H1 (cell line): ENCODE measurements around the gene SMIM28. TPM values are rescaled to one million over a fixed set of nuclear protein-coding genes. Genes with fewer than 3 reads are reported as not detected.

ENCODE experiments used
- CTCF ChIA-PET: fragments of 300-600 bp; sonication (Branson Sonifier 250); formaldehyde crosslinking; loops from one replicate; lab custom pipeline; 2021; ENCODE audit not compliant: partially characterized antibody; lab: Charles Lee
- POLR2A ChIA-PET: fragments of 300-600 bp; sonication (Branson Sonifier 250); formaldehyde crosslinking; loops from one replicate; lab custom pipeline; 2021; ENCODE audit warnings: inconsistent platforms; ENCODE audit not compliant: partially characterized antibody; lab: Charles Lee
- DNase-seq, 2 experiments: peaks; one replicate each; pipeline versions ENCODE4 v3.0.0 to v3.0.0-alpha.2; 2010 to 2022; ENCODE audit warnings: low spot score in 2 of 2, low read depth in 1 of 2, mixed read lengths in 1 of 2
- FAIRE-seq: peaks from 2 replicates; lab custom pipeline; 2011; peaks lifted over from hg19 to GRCh38; lab: Jason Lieb, UNC
- H2AFZ ChIP-seq: 2 replicates; pipeline ENCODE4 v1.8.1; 2012; ENCODE audit warnings: low read length, inconsistent platforms
- H2AK5ac ChIP-seq: 2 replicates; pipeline ENCODE4 v1.6.1; 2013; ENCODE audit warnings: low read depth, low read length
- H2BK120ac ChIP-seq: replicated peaks from 2 replicates; pipeline ENCODE3; 2013; ENCODE audit warnings: low read depth, low read length, inconsistent platforms
- H2BK12ac ChIP-seq: 2 replicates; pipeline ENCODE4 v1.6.1; 2013; ENCODE audit warnings: low read depth, low read length
- H2BK15ac ChIP-seq: 2 replicates; pipeline ENCODE4 v1.6.1; 2013; ENCODE audit warnings: low read length
- H2BK20ac ChIP-seq: 2 replicates; pipeline ENCODE4 v1.6.1; 2013; ENCODE audit warnings: low read length
- H2BK5ac ChIP-seq: 2 replicates; pipeline ENCODE4 v1.6.1; 2013; ENCODE audit warnings: low read depth, low read length
- H3K14ac ChIP-seq: 2 replicates; pipeline ENCODE4 v1.6.1; 2013; ENCODE audit warnings: inconsistent platforms; ENCODE audit not compliant: insufficient read length
- H3K18ac ChIP-seq: 2 replicates; pipeline ENCODE4 v1.6.1; 2013; ENCODE audit warnings: low read length; ENCODE audit errors: extremely low read depth
- H3K23ac ChIP-seq: 2 replicates; pipeline ENCODE4 v1.6.1; 2013; ENCODE audit warnings: inconsistent platforms; ENCODE audit not compliant: insufficient read length
- H3K23me2 ChIP-seq: 2 replicates; pipeline ENCODE4 v1.6.1; 2013; ENCODE audit warnings: low read depth, low read length
- H3K27ac ChIP-seq: 2 replicates; pipeline ENCODE4 v1.6.1; 2011; ENCODE audit warnings: low read depth, low read length, inconsistent platforms
- H3K27me3 ChIP-seq, 4 experiments: replicated peaks in 1 of 4; 1 replicate in 1 of 4; 2 replicates in 3 of 4; pipeline versions ENCODE4 v1.6.1 to v1.8.1; 2011 to 2013; ENCODE audit warnings: low read length in 3 of 4, mild to moderate bottlenecking in 3 of 4, inconsistent platforms in 2 of 4, mixed read lengths in 2 of 4, moderate library complexity in 1 of 4; ENCODE audit not compliant: control insufficient read depth in 3 of 4, insufficient read depth in 3 of 4; ENCODE audit errors: extremely low read depth in 1 of 4
- H3K36me3 ChIP-seq, 4 experiments: 2 replicates each; pipeline versions ENCODE4 v1.6.1 to v1.8.1; 2011 to 2013; ENCODE audit warnings: mild to moderate bottlenecking in 4 of 4, low read length in 3 of 4, moderate library complexity in 2 of 4, control low read depth in 1 of 4, inconsistent platforms in 1 of 4; ENCODE audit not compliant: insufficient read depth in 4 of 4, control insufficient read depth in 2 of 4
- H3K4ac ChIP-seq: replicated peaks from 2 replicates; pipeline ENCODE3; 2013; ENCODE audit warnings: low read length, low read depth, mixed read lengths, inconsistent platforms; ENCODE audit not compliant: insufficient read length
- H3K4me1 ChIP-seq, 4 experiments: replicated peaks in 1 of 4; 1 replicate in 1 of 4; 2 replicates in 3 of 4; pipeline versions ENCODE4 v1.6.1 to v1.8.1; 2011 to 2013; ENCODE audit warnings: low read length in 3 of 4, inconsistent platforms in 2 of 4, mixed read lengths in 1 of 4; ENCODE audit not compliant: insufficient read depth in 4 of 4, control insufficient read depth in 3 of 4
- H3K4me2 ChIP-seq, 2 experiments: 2 replicates each; pipeline versions ENCODE4 v1.6.1 to v1.8.1; 2011 to 2013; ENCODE audit warnings: low read depth in 2 of 2, low read length in 2 of 2, control low read depth in 1 of 2, inconsistent platforms in 1 of 2, mild to moderate bottlenecking in 1 of 2; ENCODE audit not compliant: insufficient read depth in 1 of 2
- H3K4me3 ChIP-seq, 4 experiments: fragments of 200-600, 300-600 bp in 1 of 4; sonication (generic), shearing (Covaris generic), sonication (Bioruptor Twin) in 1 of 4; 2 replicates each; pipeline versions ENCODE4 v1.5.1 to v1.8.1; 2011 to 2016; ENCODE audit warnings: low read length in 4 of 4, low read depth in 3 of 4, control low read depth in 2 of 4, inconsistent platforms in 2 of 4, mild to moderate bottlenecking in 2 of 4, mixed read lengths in 1 of 4, moderate library complexity in 1 of 4; ENCODE audit not compliant: insufficient read depth in 2 of 4; ENCODE audit errors: extremely low read depth in 1 of 4
- H3K56ac ChIP-seq: replicated peaks from 2 replicates; pipeline ENCODE3; 2013; ENCODE audit warnings: low read depth, mild to moderate bottlenecking, mixed read lengths, low read length, inconsistent platforms; ENCODE audit not compliant: insufficient read length
- H3K79me1 ChIP-seq: 2 replicates; pipeline ENCODE4 v1.6.1; 2013; ENCODE audit warnings: low read depth, low read length, control low read depth
- H3K79me2 ChIP-seq, 2 experiments: 2 replicates each; pipeline versions ENCODE4 v1.6.1 to v1.8.1; 2012 to 2013; ENCODE audit warnings: low read length in 2 of 2, mild to moderate bottlenecking in 2 of 2, inconsistent platforms in 1 of 2; ENCODE audit not compliant: insufficient read depth in 2 of 2, control insufficient read depth in 1 of 2
- H3K9ac ChIP-seq, 4 experiments: replicated peaks in 1 of 4; 1 replicate in 1 of 4; 2 replicates in 3 of 4; pipeline versions ENCODE4 v1.6.1 to v1.8.1; 2011 to 2013; ENCODE audit warnings: low read depth in 3 of 4, low read length in 3 of 4, control low read depth in 2 of 4, mild to moderate bottlenecking in 2 of 4, moderate library complexity in 2 of 4, inconsistent platforms in 1 of 4; ENCODE audit errors: extremely low read depth in 1 of 4
- H3K9me3 ChIP-seq, 2 experiments: 2 replicates each; pipeline versions ENCODE4 v1.6.1 to v1.8.1; 2012 to 2013; ENCODE audit warnings: mild to moderate bottlenecking in 2 of 2, moderate library complexity in 2 of 2, control low read depth in 1 of 2, inconsistent platforms in 1 of 2, low read depth in 1 of 2, low read length in 1 of 2, mixed read lengths in 1 of 2; ENCODE audit not compliant: insufficient read depth in 2 of 2
- H4K20me1 ChIP-seq, 2 experiments: replicated peaks in 1 of 2; 2 replicates each; pipeline versions ENCODE3 to v1.8.1; 2011 to 2013; ENCODE audit warnings: inconsistent platforms in 2 of 2, low read length in 2 of 2, mild to moderate bottlenecking in 1 of 2; ENCODE audit not compliant: insufficient read depth in 2 of 2, control insufficient read depth in 1 of 2
- H4K5ac ChIP-seq: 2 replicates; pipeline ENCODE4 v1.6.1; 2013; ENCODE audit warnings: low read length, low read depth, mixed read lengths, inconsistent platforms; ENCODE audit not compliant: insufficient read length
- H4K8ac ChIP-seq: 2 replicates; pipeline ENCODE4 v1.8.0; 2013; ENCODE audit warnings: mild to moderate bottlenecking, moderate library complexity, low read length, inconsistent platforms; ENCODE audit not compliant: insufficient read depth; ENCODE audit errors: extremely low read depth
- H4K91ac ChIP-seq: replicated peaks from 2 replicates; pipeline ENCODE3; 2013; ENCODE audit warnings: low read length, mixed read lengths, inconsistent platforms; ENCODE audit not compliant: insufficient read length
- MAFK ChIP-seq: IDR thresholded peaks from 2 replicates; pipeline ENCODE4 v1.6.1; 2012; ENCODE audit warnings: low read depth, mild to moderate bottlenecking, improper control_type of control experiment, low read length
- NRF1 ChIP-seq: IDR thresholded peaks from 2 replicates; pipeline ENCODE4 v1.6.1; 2011; ENCODE audit warnings: mild to moderate bottlenecking, low read depth, low read length, improper control_type of control experiment
- RNF2 ChIP-seq: fragments of 200-900, 300-1000 bp; sonication (generic); IDR thresholded peaks from 2 replicates; pipeline ENCODE4 v1.7.1; 2016; ENCODE audit warnings: borderline replicate concordance, low read depth, mild to moderate bottlenecking, antibody characterized with exemption, low read length; ENCODE audit not compliant: poor library complexity, severe bottlenecking; ENCODE audit errors: missing control alignments
- WGBS, 2 experiments: shearing (Covaris generic) in 1 of 2; methylation state at CpG; one replicate each; pipeline versions ENCODE4 v1.1.6 to v1.1.7; 2013 to 2015; ENCODE audit warnings: low lambda C conversion rate in 2 of 2, mixed read lengths in 2 of 2, inconsistent platforms in 1 of 2, low coverage in 1 of 2, missing lambda C conversion rate in 1 of 2; ENCODE audit not compliant: insufficient replicate concordance in 2 of 2, insufficient coverage in 1 of 2, insufficient read length in 1 of 2; ENCODE audit errors: extremely low coverage in 1 of 2, missing lambda C conversion rate in 1 of 2; 5-methylcytosine and 5-hydroxymethylcytosine counted together
- polyA plus RNA-seq, 7 experiments: library from polyadenylated mRNA; depleted of rRNA in 3 of 7; stranded (reverse) in 5 of 7; unstranded in 2 of 7; fragments of >200 nt in 5 of 7; fragments of 200-250 nt in 2 of 7; gene quantifications; 1 replicate in 5 of 7; 2 replicates in 1 of 7; 4 replicates in 1 of 7; pipeline versions ENCODE4 v1.2.1 to v1.2.3, GENCODE V29; 2011 to 2013; ENCODE audit warnings: missing spikeins in 2 of 7, mixed read lengths in 2 of 7
- total RNA-seq: library from RNA; stranded (reverse); fragmentation: NEBNext Ultra II Directional; extraction: Animal tissue kit (Norgen Biotek cat#: 25700); gene quantifications from 2 replicates; pipeline ENCODE4 v1.2.1, GENCODE V29; 2021
- TF ChIP-seq, protein P1 (sequence below): IDR thresholded peaks from 2 replicates; pipeline ENCODE4 v1.6.1; 2012; ENCODE audit warnings: low read length, inconsistent platforms

Gene SMIM28
- total and polyA plus RNA-seq, 2 of the 8 experiments (the other 6 are each of a cell fraction or from before 2014, with no cell fraction given), result not detected

GRCh38 chr6:138429761-138430160, 52.1 kb downstream of the SMIM28 start:
- Histone ChIP-seq H2BK20ac (no peak overlapping the region), H3K14ac (no peak overlapping the region), H3K9me3 (no peaks in the 10 kb centered on the region), H3K4ac (no peak overlapping the region), H3K27ac (no peak overlapping the region), H2BK15ac (no peak overlapping the region), H3K9ac (no peak overlapping the region), H4K8ac (no peak overlapping the region), H3K79me1 (no peaks in the 10 kb centered on the region; the same call in 1 of the 2 replicates), H3K56ac (no peak overlapping the region), H3K79me2 (no peaks in the 10 kb centered on the region), H3K36me3 (peaks cover 0 to 16% (median 1%) of the 10 kb centered on the region in 4 experiments; a peak in 4 of 8 replicates), H4K91ac (no peak overlapping the region), H2BK12ac (no peak overlapping the region), H3K18ac (no peak overlapping the region), H3K27me3 (no peaks in the 10 kb centered on the region), H3K4me3 (no peak overlapping the region), H3K23me2 (no peaks in the 10 kb centered on the region), H4K5ac (no peak overlapping the region), H3K4me1 (no peaks in the 10 kb centered on the region; a peak in 2 of 7 replicates), H2BK120ac (no peak overlapping the region), H3K23ac (no peak overlapping the region), H2AK5ac (no peak overlapping the region), H2BK5ac (no peak overlapping the region), H2AFZ (no peak overlapping the region), H3K4me2 (no peak overlapping the region), H4K20me1 (peaks cover 2 to 3% of the 10 kb centered on the region in 2 experiments)
- TF ChIP-seq RNF2 (no peak), NRF1 (no peak), MAFK (no peak)
- TF ChIP-seq, protein P1, sequence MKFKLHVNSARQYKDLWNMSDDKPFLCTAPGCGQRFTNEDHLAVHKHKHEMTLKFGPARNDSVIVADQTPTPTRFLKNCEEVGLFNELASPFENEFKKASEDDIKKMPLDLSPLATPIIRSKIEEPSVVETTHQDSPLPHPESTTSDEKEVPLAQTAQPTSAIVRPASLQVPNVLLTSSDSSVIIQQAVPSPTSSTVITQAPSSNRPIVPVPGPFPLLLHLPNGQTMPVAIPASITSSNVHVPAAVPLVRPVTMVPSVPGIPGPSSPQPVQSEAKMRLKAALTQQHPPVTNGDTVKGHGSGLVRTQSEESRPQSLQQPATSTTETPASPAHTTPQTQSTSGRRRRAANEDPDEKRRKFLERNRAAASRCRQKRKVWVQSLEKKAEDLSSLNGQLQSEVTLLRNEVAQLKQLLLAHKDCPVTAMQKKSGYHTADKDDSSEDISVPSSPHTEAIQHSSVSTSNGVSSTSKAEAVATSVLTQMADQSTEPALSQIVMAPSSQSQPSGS, result no peak
- POLR2A ChIA-PET, result interaction anchor here (0.9 kb wide), 1 partner anchor 164 kb away, joined by 3 read pairs; no protein-coding TSS in a partner anchor
- FAIRE-seq (no peak), DNase-seq (no peak)
- WGBS, 2 experiments, result 96% methylated on average over 12 of the region's 12 CpGs; no CpG with 5 or more reads in 1 of the 2 experiments
- CTCF ChIA-PET, result interaction anchor here (0.5 to 11.4 kb wide), 33 partner anchors 11 to 820 kb away, joined by 3 to 192 read pairs (median 4); partner anchors contain the start of genes HEBP2 and NHSL1
